Panc1 (cell line): Measurements from ENCODE around the gene MICAL2. TPM values are rescaled to one million over a fixed set of nuclear protein-coding genes. Genes with fewer than 3 reads are reported as not detected.

Experiments used
- ATAC-seq: fragments of 200-7000 bp; cut with Tn5 transposase; 2 replicates; pipeline ENCODE4 v1.9.1; 2020; ENCODE audit warnings: mild to moderate bottlenecking, moderate library complexity
- BruUV-seq: library from RNA; stranded (reverse); fragments of 400-500 nt; replicated peaks from 2 replicates; lab custom pipeline; 2021; lab: Mats Ljungman, UMichigan
- CTCF ChIA-PET: fragments of 300-600 bp; sonication (Branson Sonifier 250); formaldehyde crosslinking; loops from one replicate; lab custom pipeline; 2022; ENCODE audit warnings: antibody characterized with exemption; lab: Charles Lee
- POLR2A ChIA-PET: fragments of 300-600 bp; sonication (Branson Sonifier 250); formaldehyde crosslinking; loops from one replicate; lab custom pipeline; 2022; ENCODE audit warnings: antibody characterized with exemption; lab: Charles Lee
- DNase-seq: peaks from one replicate; pipeline ENCODE4 v3.0.0-alpha.2; 2010; ENCODE audit warnings: low read depth, low spot score
- H3K27ac ChIP-seq: 2 replicates; pipeline ENCODE4 v1.5.1; 2011; ENCODE audit warnings: mild to moderate bottlenecking, low read length, inconsistent platforms
- H3K27me3 ChIP-seq: fragments of 200-500 bp; sonication (Bioruptor generic); 2 replicates; pipeline ENCODE4 v1.6.0; 2014; ENCODE audit warnings: low read length, inconsistent platforms; ENCODE audit not compliant: control insufficient read depth, insufficient read depth
- H3K36me3 ChIP-seq: fragments of 200-500 bp; sonication (Bioruptor generic); 2 replicates; pipeline ENCODE4 v1.5.1; 2014; ENCODE audit warnings: inconsistent platforms, mild to moderate bottlenecking, low read length, moderate library complexity; ENCODE audit not compliant: control insufficient read depth, insufficient read depth
- H3K4me1 ChIP-seq: 2 replicates; pipeline ENCODE4 v1.5.1; 2011; ENCODE audit warnings: inconsistent platforms, mild to moderate bottlenecking, low read length, moderate library complexity; ENCODE audit not compliant: control insufficient read depth, insufficient read depth
- H3K4me3 ChIP-seq, 2 experiments: 2 replicates each; pipeline ENCODE4 v1.5.1; 2011 to 2012; ENCODE audit warnings: low read depth in 2 of 2, low read length in 2 of 2, mild to moderate bottlenecking in 2 of 2, inconsistent platforms in 1 of 2, moderate library complexity in 1 of 2
- H3K9me3 ChIP-seq: fragments of 200-500 bp; sonication (Bioruptor generic); 2 replicates; pipeline ENCODE4 v1.5.1; 2014; ENCODE audit warnings: low read depth, mild to moderate bottlenecking, inconsistent platforms, low read length, moderate library complexity; ENCODE audit not compliant: control insufficient read depth, insufficient read depth
- POLR2AphosphoS5 ChIP-seq: IDR thresholded peaks from 2 replicates; pipeline ENCODE4 v1.6.1; 2012; ENCODE audit warnings: mild to moderate bottlenecking, low read depth, low read length, moderate library complexity
- SIN3A ChIP-seq: IDR thresholded peaks from 2 replicates; pipeline ENCODE4 v1.6.1; 2012; ENCODE audit warnings: low read depth, mild to moderate bottlenecking, low read length, moderate library complexity, borderline replicate concordance; ENCODE audit not compliant: insufficient read depth
- TCF7L2 ChIP-seq: IDR thresholded peaks from 2 replicates; pipeline ENCODE4 v1.6.1; 2011; ENCODE audit warnings: mild to moderate bottlenecking, low read depth, low read length, inconsistent platforms
- in situ Hi-C: cut with HindIII; loops from 2 replicates; pipeline ENCODE4 v1.10.0; 2016; ENCODE audit warnings: low sequenced_read_pairs, low pct_unique_long_range_greater_than_20kb
- intact Hi-C: fragments of 100-400 bp; cut with micrococcal nuclease; formaldehyde crosslinking; loops from one replicate; pipeline ENCODE4 v1.10.0; 2022; ENCODE audit not compliant: unreplicated experiment
- microRNA-seq: library from miRNA; unstranded; fragments of <30 nt; microRNA quantifications from one replicate; pipeline ENCODE4 v1.1.0, GENCODE V29; 2020; ENCODE audit not compliant: unreplicated experiment
- total RNA-seq: library from RNA; stranded (reverse); gene quantifications from one replicate; pipeline ENCODE4 v1.2.1, GENCODE V29; 2021; ENCODE audit not compliant: unreplicated experiment
- TF ChIP-seq, protein P1 (sequence below): fragments of 450-650 bp; IDR thresholded peaks from 2 replicates; pipeline ENCODE4 v1.5.1; 2017; ENCODE audit warnings: mild to moderate bottlenecking
- TF ChIP-seq, protein P2 (sequence below), 2 experiments: IDR thresholded peaks; 2 replicates each; pipeline ENCODE4 v1.6.1; 2011 to 2012; ENCODE audit warnings: low read depth in 2 of 2, control low read depth in 1 of 2, low read length in 1 of 2, mild to moderate bottlenecking in 1 of 2, moderate library complexity in 1 of 2; ENCODE audit not compliant: insufficient read depth in 1 of 2

MICAL2 gene
- total RNA-seq, 1 experiment from 2014 or later: 199 TPM

DNA sequence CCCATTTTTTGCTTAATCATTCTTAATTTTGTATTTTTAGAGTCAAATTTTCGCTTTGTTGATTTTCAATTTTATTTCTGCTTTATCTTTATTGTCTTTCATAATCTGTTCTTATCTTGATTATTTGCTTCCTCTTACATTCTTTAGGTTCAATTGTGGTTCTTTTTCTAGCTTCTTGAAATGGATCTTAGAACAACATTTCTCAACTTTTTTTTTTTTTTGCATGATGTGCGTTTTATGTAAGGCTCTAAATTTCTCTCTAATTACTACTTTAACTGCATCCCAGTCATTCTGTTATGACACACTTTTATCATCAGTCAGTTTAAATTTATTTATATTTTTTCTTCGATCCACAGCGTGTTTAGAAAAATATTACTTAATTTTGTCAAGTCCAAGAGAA is 201.7 kb downstream of the MICAL2 start:
- ATAC-seq: no peak
- POLR2A ChIA-PET: interaction anchor here (0.6 kb wide), 1 partner anchor 654 kb away, joined by 3 read pairs; no protein-coding TSS in a partner anchor
- TF ChIP-seq TCF7L2 (no peak), SIN3A (no peak), POLR2AphosphoS5 (no peak)
- TF ChIP-seq, protein P1, sequence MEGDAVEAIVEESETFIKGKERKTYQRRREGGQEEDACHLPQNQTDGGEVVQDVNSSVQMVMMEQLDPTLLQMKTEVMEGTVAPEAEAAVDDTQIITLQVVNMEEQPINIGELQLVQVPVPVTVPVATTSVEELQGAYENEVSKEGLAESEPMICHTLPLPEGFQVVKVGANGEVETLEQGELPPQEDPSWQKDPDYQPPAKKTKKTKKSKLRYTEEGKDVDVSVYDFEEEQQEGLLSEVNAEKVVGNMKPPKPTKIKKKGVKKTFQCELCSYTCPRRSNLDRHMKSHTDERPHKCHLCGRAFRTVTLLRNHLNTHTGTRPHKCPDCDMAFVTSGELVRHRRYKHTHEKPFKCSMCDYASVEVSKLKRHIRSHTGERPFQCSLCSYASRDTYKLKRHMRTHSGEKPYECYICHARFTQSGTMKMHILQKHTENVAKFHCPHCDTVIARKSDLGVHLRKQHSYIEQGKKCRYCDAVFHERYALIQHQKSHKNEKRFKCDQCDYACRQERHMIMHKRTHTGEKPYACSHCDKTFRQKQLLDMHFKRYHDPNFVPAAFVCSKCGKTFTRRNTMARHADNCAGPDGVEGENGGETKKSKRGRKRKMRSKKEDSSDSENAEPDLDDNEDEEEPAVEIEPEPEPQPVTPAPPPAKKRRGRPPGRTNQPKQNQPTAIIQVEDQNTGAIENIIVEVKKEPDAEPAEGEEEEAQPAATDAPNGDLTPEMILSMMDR: no peak
- TF ChIP-seq, protein P2, sequence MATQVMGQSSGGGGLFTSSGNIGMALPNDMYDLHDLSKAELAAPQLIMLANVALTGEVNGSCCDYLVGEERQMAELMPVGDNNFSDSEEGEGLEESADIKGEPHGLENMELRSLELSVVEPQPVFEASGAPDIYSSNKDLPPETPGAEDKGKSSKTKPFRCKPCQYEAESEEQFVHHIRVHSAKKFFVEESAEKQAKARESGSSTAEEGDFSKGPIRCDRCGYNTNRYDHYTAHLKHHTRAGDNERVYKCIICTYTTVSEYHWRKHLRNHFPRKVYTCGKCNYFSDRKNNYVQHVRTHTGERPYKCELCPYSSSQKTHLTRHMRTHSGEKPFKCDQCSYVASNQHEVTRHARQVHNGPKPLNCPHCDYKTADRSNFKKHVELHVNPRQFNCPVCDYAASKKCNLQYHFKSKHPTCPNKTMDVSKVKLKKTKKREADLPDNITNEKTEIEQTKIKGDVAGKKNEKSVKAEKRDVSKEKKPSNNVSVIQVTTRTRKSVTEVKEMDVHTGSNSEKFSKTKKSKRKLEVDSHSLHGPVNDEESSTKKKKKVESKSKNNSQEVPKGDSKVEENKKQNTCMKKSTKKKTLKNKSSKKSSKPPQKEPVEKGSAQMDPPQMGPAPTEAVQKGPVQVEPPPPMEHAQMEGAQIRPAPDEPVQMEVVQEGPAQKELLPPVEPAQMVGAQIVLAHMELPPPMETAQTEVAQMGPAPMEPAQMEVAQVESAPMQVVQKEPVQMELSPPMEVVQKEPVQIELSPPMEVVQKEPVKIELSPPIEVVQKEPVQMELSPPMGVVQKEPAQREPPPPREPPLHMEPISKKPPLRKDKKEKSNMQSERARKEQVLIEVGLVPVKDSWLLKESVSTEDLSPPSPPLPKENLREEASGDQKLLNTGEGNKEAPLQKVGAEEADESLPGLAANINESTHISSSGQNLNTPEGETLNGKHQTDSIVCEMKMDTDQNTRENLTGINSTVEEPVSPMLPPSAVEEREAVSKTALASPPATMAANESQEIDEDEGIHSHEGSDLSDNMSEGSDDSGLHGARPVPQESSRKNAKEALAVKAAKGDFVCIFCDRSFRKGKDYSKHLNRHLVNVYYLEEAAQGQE (IDR thresholded peaks at IDR 0.05; ENCODE audit: insufficient read depth in 1 of 2, low read depth in 2 of 2, low read length in 1 of 2): no peak
- no peak for DNase-seq
- BruUV-seq: no TSS peak
- Histone ChIP-seq H3K4me1 (no peaks in the 10 kb centered on the region), H3K27ac (no peak overlapping the region), H3K36me3 (no peaks in the 10 kb centered on the region), H3K27me3 (no peaks in the 10 kb centered on the region), H3K9me3 (peaks cover 14% of the 10 kb centered on the region; the same call in 1 of the 2 replicates), H3K4me3 (no peak overlapping the region)
- CTCF ChIA-PET: no interaction called here
- intact Hi-C loops: no loop called here
- in situ Hi-C loops: no loop called here

Small RNAs within 50 kb of the gene (microRNA-seq; reads per million reads assigned to microRNA genes)
- not detected for gene MIR6124

Other genes with a start within 250 kb of the MICAL2 start
- gene DKK3, start 102.0 kb upstream of the MICAL2 start, total RNA-seq: 116 TPM